LNCaP clone FGC (cell line): ENCODE measurements around the gene TP53RK.

Source experiments
- DNase-seq: peaks from one replicate; pipeline ENCODE4 v3.0.0-alpha.2; 2011; ENCODE audit warnings: low read depth
- H3K4me3 ChIP-seq: 2 replicates; pipeline ENCODE4 v1.5.1; 2011; ENCODE audit warnings: mild to moderate bottlenecking, low read depth, low read length, control low read depth
- CTCF ChIP-seq: IDR thresholded peaks from 2 replicates; pipeline ENCODE4 v1.5.1; 2012; ENCODE audit warnings: mild to moderate bottlenecking; ENCODE audit not compliant: control insufficient read depth, insufficient read depth; ENCODE audit errors: extremely low read depth

The TP53RK gene

GRCh38 chr20:46689082-46689753 is at the start of gene TP53RK:
TSS of gene TP53RK (minus strand) at chr20:46689444. CDS start at chr20:46689414, 30 bp downstream.
- peak; percentile 100 for DNase-seq
- TF ChIP-seq CTCF, result no peak
- peak within 1 kb of the TSS; percentile 70 for H3K4me3 ChIP-seq

- no peak for TF ChIP-seq CTCF
- no peak for DNase-seq
- H3K4me3 ChIP-seq, result no peak overlapping the region
Observed at GRCh38 chr20:46735436-46735835, 46.2 kb upstream of the TP53RK start.

GRCh38 chr20:46731770-46732169 is 42.5 kb upstream of the TP53RK start:
- no peak overlapping the region for H3K4me3 ChIP-seq
- DNase-seq, result no peak
- TF ChIP-seq CTCF, result no peak

GRCh38 chr20:46725186-46726165 is 36.2 kb upstream of the TP53RK start:
- TF ChIP-seq CTCF, result no peak
- no peak for DNase-seq
- H3K4me3 ChIP-seq, result no peak overlapping the region

GRCh38 chr20:46724343-46724959 is 35.2 kb upstream of the TP53RK start:
- no peak overlapping the region for H3K4me3 ChIP-seq
- no peak for DNase-seq
- TF ChIP-seq CTCF, result no peak

GRCh38 chr20:46723039-46723438 is 33.8 kb upstream of the TP53RK start:
- TF ChIP-seq CTCF, result no peak
- H3K4me3 ChIP-seq, result no peak overlapping the region
- DNase-seq, result no peak
